Stimulated activated CD8-positive, alpha-beta memory T cell treated with anti-CD3 and anti-CD28 coated beads, Interleukin-2, amount 100 ng/mL, for 48 hours (primary cell): ENCODE measurements around the gene THSD1.

Experiments
- DNase-seq, 2 donors: peaks; one replicate each; pipeline ENCODE4 v3.0.0-alpha.2; 2020; ENCODE audit warnings: low read depth in 2 of 2

THSD1 gene, protein sequence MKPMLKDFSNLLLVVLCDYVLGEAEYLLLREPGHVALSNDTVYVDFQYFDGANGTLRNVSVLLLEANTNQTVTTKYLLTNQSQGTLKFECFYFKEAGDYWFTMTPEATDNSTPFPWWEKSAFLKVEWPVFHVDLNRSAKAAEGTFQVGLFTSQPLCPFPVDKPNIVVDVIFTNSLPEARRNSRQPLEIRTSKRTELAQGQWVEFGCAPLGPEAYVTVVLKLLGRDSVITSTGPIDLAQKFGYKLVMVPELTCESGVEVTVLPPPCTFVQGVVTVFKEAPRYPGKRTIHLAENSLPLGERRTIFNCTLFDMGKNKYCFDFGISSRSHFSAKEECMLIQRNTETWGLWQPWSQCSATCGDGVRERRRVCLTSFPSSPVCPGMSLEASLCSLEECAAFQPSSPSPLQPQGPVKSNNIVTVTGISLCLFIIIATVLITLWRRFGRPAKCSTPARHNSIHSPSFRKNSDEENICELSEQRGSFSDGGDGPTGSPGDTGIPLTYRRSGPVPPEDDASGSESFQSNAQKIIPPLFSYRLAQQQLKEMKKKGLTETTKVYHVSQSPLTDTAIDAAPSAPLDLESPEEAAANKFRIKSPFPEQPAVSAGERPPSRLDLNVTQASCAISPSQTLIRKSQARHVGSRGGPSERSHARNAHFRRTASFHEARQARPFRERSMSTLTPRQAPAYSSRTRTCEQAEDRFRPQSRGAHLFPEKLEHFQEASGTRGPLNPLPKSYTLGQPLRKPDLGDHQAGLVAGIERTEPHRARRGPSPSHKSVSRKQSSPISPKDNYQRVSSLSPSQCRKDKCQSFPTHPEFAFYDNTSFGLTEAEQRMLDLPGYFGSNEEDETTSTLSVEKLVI

GRCh38 chr13:52405767-52406494 lies at the start of gene THSD1:
THSD1 (minus strand) TSS chr13:52406172; CDS start chr13:52402600, 3,572 bp downstream.
- peak in 1 of 2 donors; percentile 5 for DNase-seq

- peak; percentile 71 to 75 for DNase-seq
Observed at GRCh38 chr13:52455677-52456041, 49.7 kb upstream of the THSD1 start.

- peak; percentile 86 to 88 for DNase-seq
Observed at GRCh38 chr13:52454820-52455676, 49.1 kb upstream of the THSD1 start, which contains the start of gene CKAP2. CKAP2 (plus strand) TSS chr13:52455478; CDS start chr13:52455557, 79 bp downstream.

DNA sequence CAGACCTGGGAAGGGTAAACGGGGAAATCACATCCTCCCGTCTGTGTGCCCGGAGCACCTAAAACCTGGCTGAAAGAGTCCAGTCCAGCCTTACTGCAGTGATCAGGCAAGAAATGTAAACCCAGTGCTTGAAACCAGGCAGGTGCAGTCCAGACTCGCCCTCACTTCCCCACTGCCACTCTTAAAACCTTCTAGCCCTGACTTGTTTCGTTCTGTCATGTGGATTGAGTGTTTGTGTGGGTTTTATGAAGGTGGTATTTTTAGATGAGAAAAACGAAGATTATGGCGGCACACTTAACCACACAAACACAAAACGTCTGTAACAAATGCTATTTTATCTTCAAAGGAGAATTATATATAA lies 48.5 kb upstream of the THSD1 start:
- no peak for DNase-seq

DNA sequence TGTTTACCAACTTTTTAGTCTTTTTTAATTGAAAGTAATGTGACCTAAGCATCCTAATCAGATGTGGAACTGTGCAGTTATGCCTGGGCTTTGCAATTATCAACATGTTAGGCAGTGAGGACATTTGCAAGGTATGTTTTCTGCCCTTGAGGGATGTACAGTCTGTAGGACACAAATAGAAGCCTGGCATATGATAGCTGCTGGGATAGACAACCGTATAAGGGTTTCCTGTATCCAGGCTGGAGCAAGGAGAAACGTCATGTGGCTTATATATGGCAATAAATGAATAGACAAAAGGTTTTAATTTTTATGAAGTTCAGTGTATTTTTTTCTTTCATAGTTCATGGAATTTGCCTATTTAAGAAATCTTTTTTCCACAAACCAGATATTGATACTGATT lies 46.5 kb upstream of the THSD1 start:
- DNase-seq = no peak

DNA sequence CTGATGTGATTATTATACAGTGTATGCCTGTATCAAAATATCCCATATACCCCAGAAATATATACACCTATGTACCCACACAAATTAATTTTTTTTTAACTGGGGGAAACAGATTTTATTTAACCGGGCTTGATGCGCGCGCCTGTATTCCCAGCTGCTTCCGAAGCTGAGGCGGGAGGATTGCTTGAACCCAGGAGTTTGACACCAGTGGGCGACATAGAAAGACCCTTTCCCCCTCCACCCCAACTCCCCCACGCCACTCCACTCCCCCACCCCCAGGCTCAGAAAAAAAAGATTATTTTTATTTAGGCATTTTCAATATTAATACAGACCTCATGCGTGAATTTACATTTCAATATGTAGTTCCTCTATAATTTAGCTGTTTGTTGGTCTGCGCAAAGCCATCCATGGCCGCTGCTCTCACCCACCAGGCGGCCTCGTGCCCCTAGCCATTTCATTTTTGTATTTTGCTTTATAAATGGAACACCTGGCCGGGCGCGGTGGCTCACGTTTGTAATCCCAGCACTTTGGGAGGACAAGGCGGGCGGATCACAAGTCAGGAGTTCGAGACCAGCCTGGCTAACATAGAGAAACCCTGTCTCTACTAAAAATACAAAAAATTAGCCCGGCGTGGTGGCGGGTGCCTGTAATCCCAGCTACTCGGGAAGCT lies 45.3 kb upstream of the THSD1 start:
- no peak for DNase-seq

- no peak for DNase-seq
Observed at GRCh38 chr13:52450793-52451116, 44.8 kb upstream of the THSD1 start.

GRCh38 chr13:52450012-52450792 lies 44.2 kb upstream of the THSD1 start, which contains the start of gene VPS36:
VPS36 (minus strand) TSS chr13:52450634; CDS start chr13:52450594, 40 bp downstream.
- peak; percentile 93 to 95 for DNase-seq

- no peak for DNase-seq
Observed at GRCh38 chr13:52449331-52450011, 43.5 kb upstream of the THSD1 start.

DNA sequence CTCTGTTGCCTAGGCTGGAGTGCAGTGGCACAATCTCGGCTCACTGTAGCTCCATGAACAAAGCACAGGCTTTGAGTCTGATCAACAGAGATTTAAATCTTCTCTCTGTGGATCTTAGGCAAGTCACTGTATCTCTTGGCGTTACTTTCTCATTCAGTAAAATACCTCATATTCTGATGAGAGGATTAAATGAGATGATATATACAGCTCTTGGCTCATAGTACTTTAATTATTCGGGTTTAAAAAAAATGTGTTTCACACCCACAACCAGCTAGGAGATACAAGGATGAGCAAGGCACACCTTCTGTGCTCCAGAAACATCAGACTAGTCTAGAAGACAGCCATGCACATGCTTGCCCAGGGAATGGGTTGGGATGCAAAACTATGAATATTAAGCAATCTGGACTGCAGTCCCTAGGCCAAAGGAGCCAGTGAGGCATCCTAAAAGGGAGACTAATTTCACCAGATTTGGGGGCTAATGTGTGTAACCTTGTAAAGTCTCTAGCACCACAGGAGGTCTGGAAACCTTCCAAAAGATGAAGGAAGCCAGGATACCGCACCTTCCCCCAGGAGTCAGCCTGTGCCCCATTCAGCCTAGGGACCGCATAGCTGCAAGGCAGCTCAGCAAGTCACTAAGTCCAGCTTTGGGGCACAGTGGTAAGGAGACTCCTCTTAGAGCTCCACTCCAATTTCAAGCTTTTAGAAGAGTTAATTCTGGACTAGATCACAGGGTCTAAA lies 42.0 kb upstream of the THSD1 start:
- DNase-seq = no peak

- no peak for DNase-seq
Observed at GRCh38 chr13:52447354-52447753, 41.4 kb upstream of the THSD1 start.

DNA sequence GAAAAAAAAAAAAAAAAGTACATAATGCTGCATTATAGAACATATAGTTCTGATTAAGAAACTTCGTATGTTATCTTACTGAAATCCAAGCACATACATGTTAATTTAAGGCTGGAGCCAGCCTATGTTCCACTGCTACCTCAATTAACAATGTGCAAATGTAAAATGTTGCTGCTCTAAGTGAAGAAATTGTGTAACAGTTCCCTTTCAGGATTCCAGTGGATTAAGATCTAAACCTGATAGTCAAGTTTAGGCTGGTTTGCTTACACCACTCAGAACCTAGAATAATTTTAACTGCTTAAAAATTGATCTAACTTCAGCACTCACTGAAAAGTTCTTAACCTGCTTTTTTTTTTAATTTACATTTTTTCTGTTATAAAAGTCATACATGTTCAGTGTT lies 40.3 kb upstream of the THSD1 start:
- DNase-seq = no peak

DNA sequence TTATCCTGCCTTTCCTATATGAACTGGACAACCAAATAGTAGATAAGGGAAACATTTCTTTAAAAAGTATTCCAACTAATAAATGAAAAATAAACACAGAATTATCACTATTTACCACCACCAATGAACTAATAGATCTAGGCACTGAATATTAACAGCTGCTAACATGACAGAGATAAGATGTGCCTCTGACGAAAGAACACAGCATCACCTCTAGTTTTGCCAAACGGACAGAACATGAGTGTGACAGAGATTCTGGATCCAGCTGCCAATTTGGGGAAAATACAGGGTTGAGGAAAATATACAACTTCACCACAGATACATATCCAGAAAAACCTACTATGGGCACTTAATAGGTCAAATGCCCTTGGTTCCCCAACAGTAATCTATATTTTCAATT lies 26.5 kb upstream of the THSD1 start:
- no peak for DNase-seq

- no peak for DNase-seq
Observed at GRCh38 chr13:52428295-52428694, 22.3 kb upstream of the THSD1 start.

DNA sequence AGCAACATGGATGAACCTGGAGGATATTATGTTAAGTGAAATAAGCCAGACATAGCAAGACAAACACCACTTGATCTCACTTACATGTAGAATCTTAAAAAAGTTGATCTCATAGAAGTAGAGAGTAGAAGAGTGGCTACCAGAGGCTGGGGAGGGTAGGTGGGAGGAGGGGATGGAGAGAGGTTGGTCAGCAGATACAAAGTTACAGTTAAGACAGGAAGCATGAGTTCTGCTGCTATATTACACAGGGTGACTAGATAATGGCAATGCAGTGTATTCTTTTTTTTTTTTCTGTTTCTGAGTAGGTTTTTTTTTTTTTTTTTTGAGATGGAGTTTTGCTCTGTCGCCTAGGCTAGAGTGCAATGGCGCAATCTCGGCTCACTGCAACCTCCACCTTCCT lies 15.2 kb upstream of the THSD1 start:
- no peak for DNase-seq

DNA sequence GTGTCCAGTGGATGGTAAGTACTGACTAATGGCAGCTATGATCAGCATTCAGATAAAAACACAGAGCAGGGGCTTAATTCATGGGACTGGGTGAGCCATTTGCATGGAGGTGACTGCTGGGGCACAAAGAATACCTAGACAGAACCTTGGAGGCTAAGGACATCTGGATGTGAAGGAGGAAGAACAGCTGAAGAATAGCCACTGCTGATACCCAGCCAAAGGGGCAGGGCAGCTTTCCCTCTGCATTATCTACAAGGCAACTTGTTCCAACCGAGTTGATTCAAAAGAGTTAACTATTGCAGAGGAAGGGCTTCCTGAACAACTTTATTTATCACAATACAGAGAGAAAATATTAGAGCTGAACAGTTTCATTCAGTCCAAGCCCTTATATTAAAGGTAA lies 13.1 kb upstream of the THSD1 start:
- DNase-seq = no peak

DNA sequence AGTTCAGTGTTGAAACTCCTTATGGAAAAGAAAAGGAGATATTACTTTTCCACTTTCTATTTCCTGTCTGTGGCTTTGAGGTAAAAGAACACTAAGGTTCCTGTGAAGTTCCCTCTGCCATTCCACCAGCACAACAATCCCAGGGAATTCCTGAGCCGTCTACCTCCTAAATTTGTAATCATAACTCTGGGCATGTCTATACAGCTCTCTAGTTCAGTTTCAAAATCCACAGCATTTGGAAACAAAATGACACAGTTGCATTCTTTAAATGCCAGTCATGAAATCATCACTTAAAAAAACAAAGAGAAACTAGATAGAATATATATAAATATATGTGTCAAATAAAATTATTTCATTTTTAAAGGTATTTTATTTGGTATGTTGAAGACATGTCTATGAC lies 9.0 kb upstream of the THSD1 start:
- no peak for DNase-seq

- DNase-seq = no peak
Observed at GRCh38 chr13:52414051-52414450, 8.1 kb upstream of the THSD1 start.

DNA sequence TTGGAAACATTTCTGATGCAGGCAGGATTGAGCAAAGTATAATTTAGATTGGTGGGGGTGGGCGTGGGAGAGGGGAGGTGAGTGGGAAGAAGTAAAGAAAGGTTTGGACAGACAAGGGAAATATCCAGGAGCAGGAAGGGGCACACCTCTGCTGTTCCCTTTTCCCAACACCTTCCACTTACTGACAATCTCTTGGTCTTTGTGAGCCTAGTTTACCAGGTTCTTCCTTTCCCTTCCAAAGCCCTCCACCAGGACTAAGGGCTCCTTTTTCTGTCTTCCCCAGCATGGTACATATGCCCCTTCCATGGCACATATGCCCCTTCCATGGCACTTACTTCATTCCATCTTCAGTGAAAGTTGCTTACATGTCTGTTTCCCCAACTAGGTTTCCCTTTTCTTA lies 6.2 kb upstream of the THSD1 start:
- no peak for DNase-seq
